Mucosa of descending colon (tissue), 3 donors: ENCODE results near the gene CFAP43. TPM values are rescaled to one million over a fixed set of nuclear protein-coding genes. Genes with fewer than 3 reads are reported as not detected.
A peak's percentile ranks its signal among the peaks of the same experiment; 100 is the strongest.

Experiments used
- ATAC-seq: fragments of 200-7000 bp; cut with Tn5 transposase; one replicate; pipeline ENCODE4 v1.9.1; 2020; ENCODE audit warnings: mild to moderate bottlenecking, moderate library complexity
- DNase-seq, 3 donors: peaks; one replicate each; pipeline ENCODE4 v3.0.0-alpha.2; 2020
- H3K36me3 ChIP-seq: fragments of 200-600 bp; one replicate; pipeline ENCODE4 v1.8.0; 2021; ENCODE audit warnings: low read depth, mild to moderate bottlenecking
- H3K4me1 ChIP-seq: fragments of 200-600 bp; one replicate; pipeline ENCODE4 v1.8.0; 2021; ENCODE audit warnings: low read depth, mild to moderate bottlenecking
- H3K4me3 ChIP-seq: fragments of 200-600 bp; one replicate; pipeline ENCODE4 v1.8.0; 2021; ENCODE audit warnings: mild to moderate bottlenecking
- H3K9me3 ChIP-seq: fragments of 200-600 bp; one replicate; pipeline ENCODE4 v1.8.0; 2021; ENCODE audit warnings: mild to moderate bottlenecking
- CTCF ChIP-seq: fragments of 200-600 bp; IDR thresholded peaks from one replicate; pipeline ENCODE4 v1.8.0; 2022; ENCODE audit warnings: antibody characterized with exemption, mild to moderate bottlenecking
- intact Hi-C, 2 donors: fragments of 100-400 bp; cut with DNase I in 1 of 2; cut with micrococcal nuclease in 1 of 2; formaldehyde crosslinking; loops; one replicate each; pipeline versions ENCODE4 v1.11.0 to v1.11.1; 2022; cut with DNase I, micrococcal nuclease
- total RNA-seq, 3 donors: library from RNA; stranded (reverse); fragmentation: NEBNext Ultra II Directional in 2 of 3; extraction: Animal tissue kit (Norgen Biotek cat#: 25700) in 2 of 3; gene quantifications; one replicate each; pipeline versions ENCODE4 v1.2.1 to v1.2.4, GENCODE V29; 2021 to 2023
- donor health status: DM: no; HTN: no; CAD: no; lungs with moderate emphysema.
- donor health status: DM: no; HTN: no; CAD: no.
- donor health status: DM: no; HTN: yes; CAD: no.

CFAP43 gene
- total RNA-seq, 3 donors from 2014 or later: 0.22 to 0.58 (median 0.32) TPM

DNA sequence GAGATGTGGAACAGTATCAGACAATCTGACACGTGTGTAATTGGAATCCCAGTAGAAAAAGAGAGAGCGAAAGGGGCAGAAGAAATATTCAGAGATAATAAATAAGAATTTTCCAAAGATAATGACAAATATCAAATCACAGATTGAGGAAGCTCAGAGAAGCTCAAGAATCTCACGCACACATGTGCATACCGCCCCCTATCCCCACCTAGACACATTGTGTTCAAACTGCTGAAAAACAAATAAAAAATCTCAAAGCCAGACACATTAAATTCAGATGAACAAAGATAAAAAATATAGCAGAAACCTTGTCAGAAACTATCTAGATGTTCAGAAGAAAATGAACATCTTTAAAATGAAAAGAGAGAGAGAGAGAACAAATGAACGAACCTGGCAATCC lies 92.9 kb downstream of the CFAP43 start:
- Histone ChIP-seq H3K9me3 (no peaks in the 10 kb centered on the region), H3K4me3 (no peak overlapping the region), H3K36me3 (no peaks in the 10 kb centered on the region), H3K4me1 (no peaks in the 10 kb centered on the region)
- TF ChIP-seq CTCF: no peak
- DNase-seq (no peak), ATAC-seq (no peak)
- intact Hi-C loops: no loop called here

DNA sequence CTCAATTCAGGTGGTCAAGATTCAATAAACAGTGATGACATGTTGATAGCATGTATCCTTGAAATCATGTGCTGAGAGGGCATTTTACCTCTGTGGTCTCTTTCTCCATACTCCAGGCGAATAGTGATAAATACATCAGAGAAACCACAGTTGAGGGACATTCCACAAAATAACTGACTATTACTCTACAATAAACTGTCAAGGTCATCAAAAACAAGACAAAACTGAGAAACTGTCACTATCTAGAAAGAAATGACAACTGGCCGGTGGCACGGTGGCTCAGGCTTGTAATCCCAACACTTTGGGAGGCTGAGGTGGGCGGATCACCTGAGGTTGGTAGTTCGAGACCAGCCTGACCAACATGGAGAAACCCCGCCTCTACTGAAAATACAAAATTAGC lies 94.0 kb downstream of the CFAP43 start:
- intact Hi-C loops: no loop called here
- H3K4me1 ChIP-seq: no peaks in the 10 kb centered on the region
- H3K36me3 ChIP-seq: no peaks in the 10 kb centered on the region
- DNase-seq (no peak), ATAC-seq (no peak)
- no peak for TF ChIP-seq CTCF
- H3K9me3 ChIP-seq: no peaks in the 10 kb centered on the region
- H3K4me3 ChIP-seq: no peak overlapping the region

DNA sequence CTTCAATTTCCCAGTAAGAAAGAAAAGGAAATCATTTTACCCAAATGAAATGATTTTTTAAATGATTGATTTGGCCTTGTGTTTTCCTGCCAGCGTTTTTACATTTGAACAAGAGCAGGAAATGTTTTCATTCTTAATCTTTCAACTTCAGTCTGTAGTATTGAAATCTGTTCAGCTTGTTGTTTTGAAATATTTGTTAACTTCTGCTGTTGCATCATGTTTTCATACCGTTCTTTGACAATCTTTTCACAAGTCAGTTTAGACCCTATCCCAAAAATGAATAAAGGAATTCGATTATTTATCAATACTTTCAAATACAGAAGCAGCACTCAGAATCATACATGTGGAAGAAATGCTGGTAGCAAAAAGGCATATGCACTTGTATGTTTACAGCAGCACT lies 102.1 kb downstream of the CFAP43 start:
- intact Hi-C loops: no loop called here
- no peak for ATAC-seq

GRCh38 chr10:104128214-104128613 lies 104.0 kb downstream of the CFAP43 start:
- intact Hi-C loops: no loop called here

More for the DNA sequence above, 102.1 kb downstream of the CFAP43 start:
- TF ChIP-seq CTCF: no peak
- no peak for DNase-seq
- no peaks in the 10 kb centered on the region for H3K9me3 ChIP-seq
- no peaks in the 10 kb centered on the region for H3K36me3 ChIP-seq
- H3K4me1 ChIP-seq: no peaks in the 10 kb centered on the region
- no peak overlapping the region for H3K4me3 ChIP-seq

DNA sequence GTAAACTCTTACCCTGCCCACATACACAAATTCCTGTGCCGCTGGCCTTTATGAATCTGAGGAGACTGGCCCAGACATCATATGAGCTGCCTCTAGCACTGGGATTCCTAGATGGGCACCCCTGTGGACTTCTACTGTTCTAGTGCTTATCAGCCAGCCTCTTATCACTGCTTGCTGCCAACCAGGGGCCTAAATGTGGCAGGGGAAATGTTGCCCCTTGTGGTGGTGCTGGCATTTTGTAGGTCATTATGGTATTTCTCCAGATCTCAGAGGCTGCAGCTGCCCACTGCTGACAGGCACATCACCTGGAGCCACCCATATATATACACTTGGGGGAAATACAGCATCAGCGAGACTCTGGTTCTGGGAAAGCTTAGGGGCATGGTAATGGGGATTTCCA lies 104.8 kb downstream of the CFAP43 start:
- intact Hi-C loops: no loop called here
- DNase-seq: no peak
- Histone ChIP-seq H3K4me3 (no peak overlapping the region), H3K9me3 (no peaks in the 10 kb centered on the region), H3K4me1 (no peaks in the 10 kb centered on the region), H3K36me3 (no peaks in the 10 kb centered on the region)
- no peak for TF ChIP-seq CTCF
- peak; percentile 25 for ATAC-seq

More at GRCh38 chr10:104128214-104128613, 104.0 kb downstream of the CFAP43 start:
- H3K36me3 ChIP-seq: no peaks in the 10 kb centered on the region
- DNase-seq (no peak), ATAC-seq (no peak)
- H3K4me3 ChIP-seq: no peak overlapping the region
- no peaks in the 10 kb centered on the region for H3K9me3 ChIP-seq
- TF ChIP-seq CTCF: no peak
- H3K4me1 ChIP-seq: no peaks in the 10 kb centered on the region

GRCh38 chr10:104123397-104123796 lies 108.8 kb downstream of the CFAP43 start:
- intact Hi-C loops: loop anchor here in 1 of 2 donors (5.0 kb wide), 1 partner anchor 236 kb away; no protein-coding TSS in a partner anchor
- ATAC-seq (no peak), DNase-seq (no peak)
- Histone ChIP-seq H3K4me1 (peaks cover 9% of the 10 kb centered on the region), H3K4me3 (no peak overlapping the region), H3K36me3 (no peaks in the 10 kb centered on the region), H3K9me3 (no peaks in the 10 kb centered on the region)
- no peak for TF ChIP-seq CTCF
